MM.1S (cell line): ENCODE measurements around the gene GAS7.

Experiments used
- DNase-seq: peaks from one replicate; pipeline ENCODE4 v3.0.0-alpha.2; 2015
- H2AFZ ChIP-seq: fragments of 300-600 bp; sonication (generic); 2 replicates; pipeline ENCODE4 v1.6.0; 2016; ENCODE audit warnings: antibody characterized with exemption, low read length
- H3F3A ChIP-seq: fragments of 300-600 bp; sonication (generic); 2 replicates; pipeline ENCODE4 v1.6.1; 2016; ENCODE audit warnings: mild to moderate bottlenecking, antibody characterized with exemption, low read length, moderate library complexity, mixed read lengths; ENCODE audit not compliant: insufficient read depth
- H3K27ac ChIP-seq: fragments of 300-600 bp; sonication (generic); 2 replicates; pipeline ENCODE4 v1.5.1; 2016; ENCODE audit warnings: mild to moderate bottlenecking, low read length
- H3K27me3 ChIP-seq: fragments of 300-600 bp; sonication (generic); replicated peaks from 2 replicates; pipeline ENCODE4 v1.6.0; 2016; ENCODE audit warnings: low read length; ENCODE audit not compliant: insufficient read depth
- H3K36me3 ChIP-seq: fragments of 300-600 bp; sonication (generic); replicated peaks from 2 replicates; pipeline ENCODE4 v1.6.1; 2016; ENCODE audit warnings: mild to moderate bottlenecking, low read length, mixed read lengths; ENCODE audit not compliant: insufficient read depth
- H3K4me1 ChIP-seq: fragments of 300-600 bp; sonication (generic); 2 replicates; pipeline ENCODE4 v1.6.1; 2016; ENCODE audit warnings: low read length, mixed read lengths
- H3K4me2 ChIP-seq: fragments of 300-600 bp; sonication (generic); 2 replicates; pipeline ENCODE4 v1.6.0; 2016; ENCODE audit warnings: low read depth, low read length
- H3K4me3 ChIP-seq: fragments of 300-600 bp; sonication (generic); 2 replicates; pipeline ENCODE4 v1.5.1; 2016; ENCODE audit warnings: low read length, mixed read lengths
- H3K79me2 ChIP-seq: fragments of 300-600 bp; sonication (generic); 2 replicates; pipeline ENCODE4 v1.6.1; 2016; ENCODE audit warnings: mixed run types, low read length, mixed read lengths
- H3K9ac ChIP-seq: fragments of 300-600 bp; sonication (generic); 2 replicates; pipeline ENCODE4 v1.6.1; 2016; ENCODE audit warnings: low read length, mixed read lengths
- H3K9me2 ChIP-seq: fragments of 300-600 bp; sonication (generic); replicated peaks from 2 replicates; pipeline ENCODE4 v1.6.1; 2016; ENCODE audit warnings: mild to moderate bottlenecking, low read length, mixed read lengths; ENCODE audit not compliant: insufficient read depth
- H3K9me3 ChIP-seq: fragments of 300-600 bp; sonication (generic); replicated peaks from 2 replicates; pipeline ENCODE4 v1.6.1; 2016; ENCODE audit warnings: mild to moderate bottlenecking, low read length, mixed read lengths; ENCODE audit not compliant: insufficient read depth
- H4K20me1 ChIP-seq: fragments of 300-600 bp; sonication (generic); 2 replicates; pipeline ENCODE4 v1.6.1; 2016; ENCODE audit warnings: mild to moderate bottlenecking, low read length, moderate library complexity, mixed read lengths; ENCODE audit not compliant: insufficient read depth
- EZH2 ChIP-seq: fragments of 300-600 bp; sonication (generic); optimal IDR thresholded peaks from 2 replicates; pipeline ENCODE3; 2017; ENCODE audit warnings: low read depth, mild to moderate bottlenecking, antibody characterized with exemption, low read length, mixed read lengths
- EZH2phosphoT487 ChIP-seq: fragments of 300-600 bp; sonication (generic); IDR thresholded peaks from 2 replicates; pipeline ENCODE4 v1.6.1; 2018; ENCODE audit warnings: antibody characterized with exemption, low read length
- TF ChIP-seq, protein P1 (sequence below): fragments of 300-600 bp; sonication (generic); IDR thresholded peaks from 2 replicates; pipeline ENCODE4 v1.5.1; 2016; ENCODE audit warnings: antibody characterized with exemption, low read length, mixed read lengths

Gene GAS7

DNA sequence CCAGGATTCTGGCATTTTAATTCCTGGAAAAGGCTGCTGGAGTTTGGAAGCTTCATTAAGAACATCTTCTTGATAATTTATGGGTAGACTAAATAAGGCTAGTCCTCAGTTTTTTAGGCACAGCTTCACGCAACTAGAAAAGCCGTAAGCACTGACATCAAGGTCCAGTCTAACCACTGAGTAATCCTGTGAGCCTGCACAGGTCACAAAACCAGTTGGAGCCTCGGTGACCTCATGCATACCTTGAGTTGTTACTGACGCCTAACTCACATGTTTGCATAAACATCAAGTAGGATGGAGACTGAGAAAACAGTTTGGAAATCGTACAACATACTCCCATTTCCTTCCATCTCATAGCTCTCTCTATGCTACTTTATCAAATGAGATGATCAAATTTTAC, 229.5 kb downstream of the GAS7 start:
- no peak overlapping the region for H3K4me2 ChIP-seq
- H4K20me1 ChIP-seq, result no peaks in the 10 kb centered on the region
- no peaks in the 10 kb centered on the region for H3K36me3 ChIP-seq
- H3K4me1 ChIP-seq, result no peaks in the 10 kb centered on the region
- H3K9ac ChIP-seq, result no peak overlapping the region
- H2AFZ ChIP-seq, result no peak overlapping the region
- no peaks in the 10 kb centered on the region for H3K9me2 ChIP-seq
- H3K4me3 ChIP-seq, result no peak overlapping the region
- H3F3A ChIP-seq, result no peaks in the 10 kb centered on the region
- no peak for TF ChIP-seq EZH2
- TF ChIP-seq EZH2phosphoT487, result no peak
- TF ChIP-seq, protein P1, sequence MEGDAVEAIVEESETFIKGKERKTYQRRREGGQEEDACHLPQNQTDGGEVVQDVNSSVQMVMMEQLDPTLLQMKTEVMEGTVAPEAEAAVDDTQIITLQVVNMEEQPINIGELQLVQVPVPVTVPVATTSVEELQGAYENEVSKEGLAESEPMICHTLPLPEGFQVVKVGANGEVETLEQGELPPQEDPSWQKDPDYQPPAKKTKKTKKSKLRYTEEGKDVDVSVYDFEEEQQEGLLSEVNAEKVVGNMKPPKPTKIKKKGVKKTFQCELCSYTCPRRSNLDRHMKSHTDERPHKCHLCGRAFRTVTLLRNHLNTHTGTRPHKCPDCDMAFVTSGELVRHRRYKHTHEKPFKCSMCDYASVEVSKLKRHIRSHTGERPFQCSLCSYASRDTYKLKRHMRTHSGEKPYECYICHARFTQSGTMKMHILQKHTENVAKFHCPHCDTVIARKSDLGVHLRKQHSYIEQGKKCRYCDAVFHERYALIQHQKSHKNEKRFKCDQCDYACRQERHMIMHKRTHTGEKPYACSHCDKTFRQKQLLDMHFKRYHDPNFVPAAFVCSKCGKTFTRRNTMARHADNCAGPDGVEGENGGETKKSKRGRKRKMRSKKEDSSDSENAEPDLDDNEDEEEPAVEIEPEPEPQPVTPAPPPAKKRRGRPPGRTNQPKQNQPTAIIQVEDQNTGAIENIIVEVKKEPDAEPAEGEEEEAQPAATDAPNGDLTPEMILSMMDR, result no peak
- H3K9me3 ChIP-seq, result no peaks in the 10 kb centered on the region
- no peaks in the 10 kb centered on the region for H3K27me3 ChIP-seq
- DNase-seq, result no peak
- H3K79me2 ChIP-seq, result no peaks in the 10 kb centered on the region
- H3K27ac ChIP-seq, result no peak overlapping the region

DNA sequence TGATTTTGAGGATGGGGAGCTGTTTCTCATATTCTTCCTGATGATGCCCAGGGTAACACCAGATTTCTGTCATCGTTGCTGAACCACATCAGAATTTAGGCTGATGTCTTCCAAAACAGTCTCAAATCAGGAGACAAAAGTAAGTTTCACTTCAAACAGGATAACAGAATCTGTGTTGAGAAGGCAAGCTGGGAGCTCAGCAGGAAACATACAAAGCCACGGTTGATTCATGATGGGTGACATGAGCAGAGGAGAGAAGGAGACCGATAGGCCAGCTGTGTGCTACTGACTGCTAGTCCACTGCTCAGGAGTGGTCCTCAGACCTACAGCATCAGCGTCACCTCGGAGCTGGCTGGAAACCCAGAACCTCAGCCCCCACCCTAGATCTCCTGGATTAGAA, 230.4 kb downstream of the GAS7 start:
- TF ChIP-seq, protein P1, result no peak
- no peak for TF ChIP-seq EZH2
- TF ChIP-seq EZH2phosphoT487, result no peak
- Histone ChIP-seq H3K9ac (no peak overlapping the region), H3K4me1 (no peaks in the 10 kb centered on the region), H3K79me2 (no peaks in the 10 kb centered on the region), H3K4me2 (no peak overlapping the region), H3K27me3 (no peaks in the 10 kb centered on the region), H3K9me3 (no peaks in the 10 kb centered on the region), H4K20me1 (no peaks in the 10 kb centered on the region), H3K36me3 (no peaks in the 10 kb centered on the region), H3K9me2 (no peaks in the 10 kb centered on the region), H3K27ac (no peak overlapping the region), H2AFZ (no peak overlapping the region), H3F3A (no peaks in the 10 kb centered on the region), H3K4me3 (no peak overlapping the region)
- no peak for DNase-seq

DNA sequence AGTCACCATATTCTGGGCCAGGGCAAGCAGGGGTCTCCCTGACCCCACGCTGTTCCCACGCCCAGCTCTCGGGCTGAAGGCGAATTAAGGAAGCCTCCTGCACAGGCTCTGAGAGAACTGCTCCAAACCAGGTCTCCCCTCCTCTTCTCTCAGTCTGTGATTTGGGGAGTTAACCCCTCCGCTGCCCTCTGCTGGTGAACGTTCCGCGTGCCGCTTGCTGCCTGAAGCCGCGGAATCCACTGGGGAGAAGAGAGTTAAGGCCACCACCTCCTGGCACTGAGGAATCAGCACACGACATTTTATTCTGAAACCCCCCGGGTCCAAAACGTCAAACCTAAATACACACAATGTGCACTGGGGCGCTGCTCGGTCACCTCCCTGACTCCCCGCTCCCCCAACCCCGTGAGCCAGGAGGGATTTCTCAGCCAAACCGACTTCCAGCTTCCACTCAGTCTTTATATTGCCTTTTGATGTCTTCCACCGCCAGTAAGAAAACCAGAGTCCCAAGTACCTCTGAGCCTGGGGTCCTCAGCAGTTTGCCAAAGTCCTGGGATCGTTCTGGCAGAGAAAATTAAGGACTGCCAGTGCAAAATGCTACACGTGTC, 238.9 kb downstream of the GAS7 start:
- H3K79me2 ChIP-seq, result no peaks in the 10 kb centered on the region

More for the DNA sequence above, 238.9 kb downstream of the GAS7 start:
- Histone ChIP-seq H3F3A (no peaks in the 10 kb centered on the region), H3K4me2 (no peak overlapping the region), H3K4me1 (no peaks in the 10 kb centered on the region), H2AFZ (no peak overlapping the region), H3K4me3 (no peak overlapping the region), H3K27me3 (peaks cover 5% of the 10 kb centered on the region; the same call in 1 of the 2 replicates), H4K20me1 (no peaks in the 10 kb centered on the region), H3K36me3 (no peaks in the 10 kb centered on the region), H3K9me2 (no peaks in the 10 kb centered on the region), H3K27ac (no peak overlapping the region), H3K9me3 (no peaks in the 10 kb centered on the region), H3K9ac (no peak overlapping the region)
- no peak for DNase-seq
- TF ChIP-seq, protein P1, result peak; percentile 19; the same call in 1 of the 2 replicates
- no peak for TF ChIP-seq EZH2phosphoT487
